Natural killer cell (primary cell): ENCODE data around the gene TMEM117. TPM values are rescaled to one million over a fixed set of nuclear protein-coding genes. Genes with fewer than 3 reads are reported as not detected.

Experiments used
- ATAC-seq, 3 donors: fragments of 150-1000 bp in 2 of 3; fragments of 200-7000 bp in 1 of 3; cut with Tn5 transposase; 1 replicate in 1 of 3; 2 replicates in 2 of 3; pipeline ENCODE4 v1.10.0; 2021; ENCODE audit warnings: mild to moderate bottlenecking in 2 of 3, moderate library complexity in 2 of 3
- DNase-seq, 2 donors: peaks; one replicate each; pipeline versions ENCODE4 v3.0.0 to v3.0.0-alpha.2; 2013 to 2021; ENCODE audit warnings: mixed read lengths in 1 of 2
- H3K27ac ChIP-seq: one replicate; pipeline ENCODE4 v1.5.1; 2013; ENCODE audit warnings: mild to moderate bottlenecking, low read length
- H3K27me3 ChIP-seq: one replicate; pipeline ENCODE4 v1.6.1; 2013; ENCODE audit warnings: low read length; ENCODE audit not compliant: control insufficient read depth, insufficient read depth
- H3K36me3 ChIP-seq: one replicate; pipeline ENCODE4 v1.6.1; 2013; ENCODE audit warnings: low read length; ENCODE audit not compliant: control insufficient read depth, insufficient read depth
- H3K4me1 ChIP-seq: one replicate; pipeline ENCODE4 v1.6.1; 2013; ENCODE audit warnings: low read length; ENCODE audit not compliant: control insufficient read depth, insufficient read depth
- H3K4me3 ChIP-seq: one replicate; pipeline ENCODE4 v1.5.1; 2013; ENCODE audit warnings: low read length
- H3K9me3 ChIP-seq: one replicate; pipeline ENCODE4 v1.6.1; 2013; ENCODE audit warnings: low read length; ENCODE audit not compliant: control insufficient read depth, insufficient read depth
- H3K27ac Mint-ChIP-seq, 2 donors: one replicate each; pipeline ENCODE4 v1.8.0; 2022; ENCODE audit warnings: mild to moderate bottlenecking in 2 of 2, mixed read lengths in 2 of 2, moderate library complexity in 1 of 2
- H3K27me3 Mint-ChIP-seq, 2 donors: one replicate each; pipeline ENCODE4 v1.8.0; 2022; ENCODE audit warnings: low read depth in 2 of 2, mixed read lengths in 2 of 2
- H3K36me3 Mint-ChIP-seq: one replicate; pipeline ENCODE4 v1.8.0; 2022; ENCODE audit warnings: mixed read lengths
- H3K4me1 Mint-ChIP-seq, 2 donors: one replicate each; pipeline ENCODE4 v1.8.0; 2022; ENCODE audit warnings: mixed read lengths in 2 of 2
- H3K4me3 Mint-ChIP-seq: one replicate; pipeline ENCODE4 v1.8.0; 2022; ENCODE audit warnings: mild to moderate bottlenecking, moderate library complexity, mixed read lengths
- H3K9me3 Mint-ChIP-seq, 2 donors: one replicate each; pipeline ENCODE4 v1.8.0; 2022; ENCODE audit warnings: mixed read lengths in 2 of 2
- WGBS: methylation state at CpG from one replicate; pipeline ENCODE4 v1.1.7; 2013; ENCODE audit warnings: missing lambda C conversion rate; ENCODE audit not compliant: insufficient coverage; 5-methylcytosine and 5-hydroxymethylcytosine counted together
- intact Hi-C: fragments of 100-400 bp; cut with micrococcal nuclease; formaldehyde crosslinking; loops from one replicate; pipeline ENCODE4 v1.14.2; 2022
- total RNA-seq, 4 donors: library from RNA; stranded (reverse); fragments of 120-200 nt in 1 of 4; gene quantifications; one replicate each; pipeline versions ENCODE4 v1.2.3 to v1.2.4, GENCODE V29; 2013 to 2022
- TF ChIP-seq, protein P1 (sequence below): fragments of 200-600 bp; IDR thresholded peaks from one replicate; pipeline ENCODE4 v1.8.0; 2022; ENCODE audit warnings: antibody characterized with exemption

Gene TMEM117
- total RNA-seq, 3 donors from 2014 or later (not counting 1 experiment from before 2014, with no cell fraction given) = 7.1 to 8.1 (median 7.9) TPM

- no peaks in the 10 kb centered on the region for H3K36me3 ChIP-seq
- H3K27ac ChIP-seq = no peak overlapping the region
- Mint-ChIP-seq H3K27me3 (no peaks in the 10 kb centered on the region), H3K9me3 (peaks cover 4 to 5% of the 10 kb centered on the region in 2 donors), H3K4me3 (no peak overlapping the region), H3K27ac (no peak overlapping the region), H3K4me1 (no peaks in the 10 kb centered on the region), H3K36me3 (no peaks in the 10 kb centered on the region)
- H3K9me3 ChIP-seq = no peaks in the 10 kb centered on the region
- ATAC-seq (no peak), DNase-seq (no peak)
- H3K4me3 ChIP-seq = no peak overlapping the region
- intact Hi-C loops = no loop called here
- TF ChIP-seq, protein P1, sequence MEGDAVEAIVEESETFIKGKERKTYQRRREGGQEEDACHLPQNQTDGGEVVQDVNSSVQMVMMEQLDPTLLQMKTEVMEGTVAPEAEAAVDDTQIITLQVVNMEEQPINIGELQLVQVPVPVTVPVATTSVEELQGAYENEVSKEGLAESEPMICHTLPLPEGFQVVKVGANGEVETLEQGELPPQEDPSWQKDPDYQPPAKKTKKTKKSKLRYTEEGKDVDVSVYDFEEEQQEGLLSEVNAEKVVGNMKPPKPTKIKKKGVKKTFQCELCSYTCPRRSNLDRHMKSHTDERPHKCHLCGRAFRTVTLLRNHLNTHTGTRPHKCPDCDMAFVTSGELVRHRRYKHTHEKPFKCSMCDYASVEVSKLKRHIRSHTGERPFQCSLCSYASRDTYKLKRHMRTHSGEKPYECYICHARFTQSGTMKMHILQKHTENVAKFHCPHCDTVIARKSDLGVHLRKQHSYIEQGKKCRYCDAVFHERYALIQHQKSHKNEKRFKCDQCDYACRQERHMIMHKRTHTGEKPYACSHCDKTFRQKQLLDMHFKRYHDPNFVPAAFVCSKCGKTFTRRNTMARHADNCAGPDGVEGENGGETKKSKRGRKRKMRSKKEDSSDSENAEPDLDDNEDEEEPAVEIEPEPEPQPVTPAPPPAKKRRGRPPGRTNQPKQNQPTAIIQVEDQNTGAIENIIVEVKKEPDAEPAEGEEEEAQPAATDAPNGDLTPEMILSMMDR = no peak
- WGBS = 88% methylated on average over 1 of the region's 1 CpG
- no peaks in the 10 kb centered on the region for H3K4me1 ChIP-seq
- H3K27me3 ChIP-seq = no peaks in the 10 kb centered on the region
Measured at GRCh38 chr12:44088647-44089046, 252.8 kb downstream of the TMEM117 start.

GRCh38 chr12:44091948-44092606 lies 256.2 kb downstream of the TMEM117 start:
- H3K4me3 ChIP-seq = no peak overlapping the region
- no peak overlapping the region for H3K27ac Mint-ChIP-seq
- no peaks in the 10 kb centered on the region for H3K36me3 ChIP-seq
- intact Hi-C loops = no loop called here
- ATAC-seq (no peak), DNase-seq (no peak)
- 100% methylated on average over 1 of the region's 3 CpGs for WGBS
- no peaks in the 10 kb centered on the region for H3K4me1 Mint-ChIP-seq
- peaks cover 6 to 16% of the 10 kb centered on the region in 2 donors for H3K9me3 Mint-ChIP-seq
- TF ChIP-seq, protein P1 = no peak
- H3K27me3 ChIP-seq = no peaks in the 10 kb centered on the region
- no peak overlapping the region for H3K4me3 Mint-ChIP-seq
- H3K27me3 Mint-ChIP-seq = no peaks in the 10 kb centered on the region
- H3K36me3 Mint-ChIP-seq = peaks cover 7% of the 10 kb centered on the region
- H3K4me1 ChIP-seq = no peaks in the 10 kb centered on the region
- H3K9me3 ChIP-seq = no peaks in the 10 kb centered on the region
- no peak overlapping the region for H3K27ac ChIP-seq

DNA sequence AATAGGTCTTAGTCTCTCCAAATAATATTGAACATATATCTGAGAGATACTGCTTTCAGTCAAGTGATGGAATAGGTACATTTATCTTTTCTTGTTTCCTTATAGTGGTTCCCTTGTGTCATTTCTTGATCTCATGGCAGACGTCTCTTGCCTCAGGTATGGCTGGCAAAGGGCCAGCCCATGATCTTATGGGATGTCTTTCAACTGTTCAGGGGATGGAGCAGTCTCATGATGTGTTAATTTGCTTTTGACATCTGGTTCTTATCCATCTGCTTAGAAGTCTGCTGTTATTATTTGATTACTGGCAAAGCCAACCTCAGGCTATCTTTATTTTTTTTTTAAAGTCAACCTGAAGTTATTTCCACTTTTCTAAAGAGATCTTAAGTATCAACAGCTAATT lies 262.9 kb downstream of the TMEM117 start:
- peaks cover 9 to 23% of the 10 kb centered on the region in 2 donors for H3K9me3 Mint-ChIP-seq
- Histone ChIP-seq H3K9me3 (no peaks in the 10 kb centered on the region), H3K4me1 (no peaks in the 10 kb centered on the region), H3K27me3 (no peaks in the 10 kb centered on the region), H3K4me3 (no peak overlapping the region), H3K27ac (no peak overlapping the region), H3K36me3 (no peaks in the 10 kb centered on the region)
- H3K4me3 Mint-ChIP-seq = no peak overlapping the region
- DNase-seq (no peak), ATAC-seq (no peak)
- no peaks in the 10 kb centered on the region for H3K4me1 Mint-ChIP-seq
- peaks cover 7% of the 10 kb centered on the region for H3K36me3 Mint-ChIP-seq
- no peak overlapping the region for H3K27ac Mint-ChIP-seq
- TF ChIP-seq, protein P1 = no peak
- no peaks in the 10 kb centered on the region for H3K27me3 Mint-ChIP-seq
- intact Hi-C loops = no loop called here
- WGBS = 85% methylated on average over 1 of the region's 1 CpG

DNA sequence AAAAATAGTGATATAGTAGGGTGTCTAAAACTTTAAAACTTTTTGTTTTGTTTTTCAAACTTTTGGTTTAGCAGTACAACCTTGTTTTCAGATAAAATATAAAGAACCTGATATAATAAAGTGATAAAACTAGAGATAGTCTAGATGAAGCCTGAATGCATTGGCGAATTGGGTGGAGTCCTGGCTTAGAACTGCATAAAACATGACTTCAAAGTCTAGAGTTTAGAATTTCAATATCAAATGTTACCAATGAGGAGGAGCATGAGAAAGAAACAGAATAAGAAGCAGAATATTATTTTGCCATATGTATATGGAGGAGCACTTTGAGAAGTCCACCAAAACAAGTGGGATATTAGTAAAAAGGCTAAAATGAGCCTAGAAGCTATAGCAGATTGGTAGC lies 263.6 kb downstream of the TMEM117 start:
- H3K27ac ChIP-seq = no peak overlapping the region
- intact Hi-C loops = no loop called here
- peaks cover 10 to 17% of the 10 kb centered on the region in 2 donors for H3K9me3 Mint-ChIP-seq
- DNase-seq = no peak
- H3K36me3 ChIP-seq = no peaks in the 10 kb centered on the region
- H3K36me3 Mint-ChIP-seq = peaks cover 7% of the 10 kb centered on the region
- 82% methylated on average over 1 of the region's 1 CpG for WGBS
- no peak overlapping the region for H3K27ac Mint-ChIP-seq
- no peaks in the 10 kb centered on the region for H3K9me3 ChIP-seq
- H3K4me3 Mint-ChIP-seq = no peak overlapping the region
- no peak overlapping the region for H3K4me3 ChIP-seq
- no peaks in the 10 kb centered on the region for H3K4me1 ChIP-seq
- H3K27me3 Mint-ChIP-seq = no peaks in the 10 kb centered on the region
- ATAC-seq = no peak
- TF ChIP-seq, protein P1 = no peak
- no peaks in the 10 kb centered on the region for H3K4me1 Mint-ChIP-seq
- no peaks in the 10 kb centered on the region for H3K27me3 ChIP-seq
